Choroid plexus epithelial cell (primary cell): ENCODE results near the gene TMPRSS6.

Experiments used
- DNase-seq: peaks from one replicate; pipeline ENCODE4 v3.0.0-alpha.2; 2010; ENCODE audit warnings: low read depth
- H3K4me3 ChIP-seq: 2 replicates; pipeline ENCODE4 v1.5.1; 2011; ENCODE audit warnings: low read depth, mild to moderate bottlenecking, control low read depth, low read length, moderate library complexity
- TF ChIP-seq, protein P1 (sequence below): conservative IDR thresholded peaks from 2 replicates; pipeline ENCODE4 v1.5.1; 2011; ENCODE audit warnings: low read depth, mild to moderate bottlenecking, control low read depth, inconsistent platforms, low read length, moderate library complexity

The TMPRSS6 gene

GRCh38 chr22:37053310-37054055, 56.0 kb downstream of the TMPRSS6 start:
- TF ChIP-seq, protein P1, sequence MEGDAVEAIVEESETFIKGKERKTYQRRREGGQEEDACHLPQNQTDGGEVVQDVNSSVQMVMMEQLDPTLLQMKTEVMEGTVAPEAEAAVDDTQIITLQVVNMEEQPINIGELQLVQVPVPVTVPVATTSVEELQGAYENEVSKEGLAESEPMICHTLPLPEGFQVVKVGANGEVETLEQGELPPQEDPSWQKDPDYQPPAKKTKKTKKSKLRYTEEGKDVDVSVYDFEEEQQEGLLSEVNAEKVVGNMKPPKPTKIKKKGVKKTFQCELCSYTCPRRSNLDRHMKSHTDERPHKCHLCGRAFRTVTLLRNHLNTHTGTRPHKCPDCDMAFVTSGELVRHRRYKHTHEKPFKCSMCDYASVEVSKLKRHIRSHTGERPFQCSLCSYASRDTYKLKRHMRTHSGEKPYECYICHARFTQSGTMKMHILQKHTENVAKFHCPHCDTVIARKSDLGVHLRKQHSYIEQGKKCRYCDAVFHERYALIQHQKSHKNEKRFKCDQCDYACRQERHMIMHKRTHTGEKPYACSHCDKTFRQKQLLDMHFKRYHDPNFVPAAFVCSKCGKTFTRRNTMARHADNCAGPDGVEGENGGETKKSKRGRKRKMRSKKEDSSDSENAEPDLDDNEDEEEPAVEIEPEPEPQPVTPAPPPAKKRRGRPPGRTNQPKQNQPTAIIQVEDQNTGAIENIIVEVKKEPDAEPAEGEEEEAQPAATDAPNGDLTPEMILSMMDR = no peak
- no peak overlapping the region for H3K4me3 ChIP-seq
- DNase-seq = no peak

DNA sequence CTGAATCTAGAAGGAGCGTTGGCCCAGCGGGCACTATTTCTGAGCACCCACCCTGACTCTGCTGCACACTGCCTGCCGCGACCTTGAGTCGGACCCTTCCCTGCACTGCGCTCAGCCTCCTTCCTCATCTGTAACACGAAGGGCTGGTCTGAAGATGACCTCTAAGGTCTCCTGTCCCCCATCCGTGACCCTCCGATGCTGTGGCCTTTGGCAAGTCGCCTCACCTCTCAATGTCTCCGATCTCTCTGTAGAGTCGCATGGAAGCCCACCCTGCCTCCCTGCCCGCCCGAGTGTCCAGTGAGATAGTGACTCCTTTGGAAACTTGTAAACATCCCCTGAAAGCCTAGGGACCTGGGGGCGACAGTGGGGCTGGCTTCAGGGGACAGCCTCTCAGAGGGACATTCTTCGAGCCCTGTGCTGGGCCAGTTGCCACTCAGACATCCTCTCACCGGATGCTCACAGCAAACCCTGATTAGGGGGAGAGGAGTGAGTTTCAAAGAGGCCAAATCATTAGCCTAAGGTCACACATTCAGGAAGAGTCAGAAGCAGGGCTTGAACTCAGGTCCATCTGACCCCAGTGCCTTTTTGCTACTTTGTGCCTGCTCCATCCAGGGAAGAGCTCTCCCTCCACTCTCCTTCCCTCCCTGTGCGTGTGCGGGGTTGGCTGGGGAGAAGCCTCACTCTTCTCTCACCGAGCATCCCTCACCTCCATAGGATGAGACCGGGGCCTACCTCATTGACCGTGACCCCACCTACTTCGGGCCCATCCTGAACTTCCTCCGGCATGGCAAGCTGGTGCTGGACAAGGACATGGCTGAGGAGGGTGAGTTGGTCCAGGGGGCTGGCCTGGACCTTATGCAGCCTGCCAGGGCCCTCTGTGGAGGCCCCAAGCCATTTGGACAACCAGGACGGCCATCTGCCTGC, 56.9 kb downstream of the TMPRSS6 start:
- DNase-seq = no peak
- peak overlapping the region; percentile 76 for H3K4me3 ChIP-seq
- TF ChIP-seq, protein P1 = no peak

DNA sequence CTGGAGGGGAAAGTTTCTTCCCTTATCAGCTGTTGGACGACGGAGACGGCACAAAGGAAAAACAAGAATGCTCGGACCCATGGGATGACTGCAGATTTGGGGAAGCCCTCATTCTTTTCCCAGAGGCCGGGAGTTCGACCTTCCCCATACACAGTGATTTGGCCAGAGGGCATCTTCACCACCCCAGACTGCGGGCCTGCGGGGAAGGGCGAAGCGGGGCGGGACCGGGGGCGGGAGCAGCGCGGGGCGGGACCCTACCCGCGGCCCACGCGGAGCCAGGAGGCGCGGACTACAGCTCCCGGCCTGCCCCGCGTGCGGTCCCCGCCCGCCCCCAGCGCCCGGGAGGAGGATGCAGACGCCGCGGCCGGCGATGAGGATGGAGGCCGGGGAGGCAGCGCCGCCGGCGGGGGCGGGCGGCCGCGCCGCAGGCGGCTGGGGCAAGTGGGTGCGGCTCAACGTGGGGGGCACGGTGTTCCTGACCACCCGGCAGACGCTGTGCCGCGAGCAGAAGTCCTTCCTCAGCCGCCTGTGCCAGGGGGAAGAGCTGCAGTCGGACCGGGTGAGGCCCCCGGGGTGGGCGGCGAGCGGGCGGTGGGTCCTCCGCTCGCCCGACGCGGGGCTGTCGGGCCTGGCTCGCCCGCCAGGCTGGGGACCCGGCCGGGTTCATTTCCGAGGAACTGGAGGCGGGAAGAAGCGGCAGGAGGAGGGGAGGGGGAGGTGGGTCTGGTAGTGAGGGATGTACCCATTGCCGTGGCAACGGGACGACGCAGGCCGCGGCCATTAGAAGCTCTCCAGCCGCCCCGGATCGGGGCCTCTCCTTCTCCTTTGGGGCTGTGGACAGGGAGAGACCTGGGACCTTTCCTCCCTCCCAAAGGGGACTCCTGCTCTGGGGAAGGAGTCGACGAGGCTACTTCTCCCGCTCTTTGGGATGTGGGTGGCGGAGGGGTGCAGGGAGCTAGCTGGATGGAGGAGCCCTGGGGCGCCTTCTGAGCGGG, 57.8 kb downstream of the TMPRSS6 start, which contains the start of gene KCTD17:
Gene KCTD17, plus strand, starts transcription at position 352 of the 995 bp plus-strand sequence. Its CDS starts 19 bp downstream, at position 371.
- DNase-seq = peak; percentile 66
- TF ChIP-seq, protein P1 = no peak
- H3K4me3 ChIP-seq = peak within 1 kb of the TSS; percentile 76

DNA sequence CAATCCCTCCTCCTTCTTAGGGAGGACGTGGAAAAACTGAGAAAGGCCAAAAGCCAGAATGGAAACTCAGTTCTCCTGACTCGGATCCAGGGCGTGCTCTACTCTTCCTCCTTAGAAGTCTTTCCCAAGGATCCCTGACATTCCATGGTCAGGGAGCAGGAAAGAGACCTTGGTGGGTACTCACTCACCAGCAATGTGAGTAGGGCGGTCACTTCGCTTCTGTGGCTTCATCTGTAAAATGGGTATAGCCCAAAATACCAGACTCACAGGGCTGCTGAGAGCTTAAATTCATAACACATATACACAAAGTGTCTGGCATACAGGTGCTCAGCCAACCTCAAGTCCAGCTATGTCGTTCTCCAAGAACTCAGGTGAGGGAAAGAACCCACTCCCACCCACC, 58.6 kb downstream of the TMPRSS6 start:
- no peak overlapping the region for H3K4me3 ChIP-seq
- TF ChIP-seq, protein P1 = no peak
- no peak for DNase-seq

- H3K4me3 ChIP-seq = no peak overlapping the region
- TF ChIP-seq, protein P1 = no peak
- no peak for DNase-seq
These were observed 60.3 kb downstream of the TMPRSS6 start for GRCh38 chr22:37049224-37049623.

- peak; percentile 17 for DNase-seq
- no peak overlapping the region for H3K4me3 ChIP-seq
- TF ChIP-seq, protein P1 = no peak
These were observed 61.4 kb downstream of the TMPRSS6 start for GRCh38 chr22:37048133-37048532.
